GM12878 (cell line): Measurements from ENCODE around the gene CTDSP1. TPM values are rescaled to one million over a fixed set of nuclear protein-coding genes. Genes with fewer than 3 reads are reported as not detected.

Experiments
- ATAC-seq: fragments of 200-7000 bp; cut with Tn5 transposase; 3 replicates; pipeline ENCODE4 v1.9.1; 2020; ENCODE audit warnings: mild to moderate bottlenecking, moderate library complexity
- BruUV-seq: library from RNA; stranded (reverse); fragments of 400-500 nt; replicated peaks from 2 replicates; lab custom pipeline; 2021; lab: Mats Ljungman, UMichigan
- CTCF ChIA-PET: fragments of 300-600 bp; sonication (Branson Sonifier 250); formaldehyde crosslinking; extraction: SDS; loops from one replicate; lab custom pipeline; 2021; ENCODE audit warnings: inconsistent platforms; lab: Yijun Ruan, JAX
- POLR2A ChIA-PET: fragments of 350-600 bp; formaldehyde crosslinking; extraction: SDS; loops from one replicate; lab custom pipeline; 2021; ENCODE audit warnings: inconsistent platforms; lab: Charles Lee
- RAD21 ChIA-PET: fragments of 300-600 bp; sonication (Branson Sonifier 250); formaldehyde crosslinking; loops from one replicate; lab custom pipeline; 2023; ENCODE audit warnings: antibody characterized with exemption; ENCODE audit not compliant: unreplicated experiment; lab: Charles Lee
- SMC1A ChIA-PET: fragments of 300-600 bp; sonication (Branson Sonifier 250); formaldehyde crosslinking; loops from one replicate; lab custom pipeline; 2023; ENCODE audit not compliant: unreplicated experiment, uncharacterized antibody; lab: Charles Lee
- DNase-seq: peaks from one replicate; pipeline ENCODE4 v3.0.0-alpha.2; 2011; ENCODE audit warnings: low read depth, low spot score
- FAIRE-seq: peaks from 3 replicates; lab custom pipeline; 2011; peaks lifted over from hg19 to GRCh38; lab: Jason Lieb, UNC
- H2AFZ ChIP-seq: 2 replicates; pipeline ENCODE4 v1.6.0; 2011; ENCODE audit warnings: low read depth, low read length, control low read depth; ENCODE audit not compliant: control insufficient read depth
- H3K27ac ChIP-seq: 2 replicates; pipeline ENCODE4 v1.5.1; 2011; ENCODE audit warnings: control low read depth; ENCODE audit not compliant: control insufficient read depth, insufficient read depth
- H3K27me3 ChIP-seq, 2 experiments: replicated peaks in 1 of 2; 2 replicates each; pipeline versions ENCODE4 v1.6.0 to v1.6.1; 2011; ENCODE audit warnings: low read length in 1 of 2; ENCODE audit not compliant: control insufficient read depth in 2 of 2, insufficient read depth in 2 of 2
- H3K36me3 ChIP-seq, 2 experiments: 2 replicates each; pipeline ENCODE4 v1.5.1; 2011; ENCODE audit warnings: low read length in 1 of 2; ENCODE audit not compliant: control insufficient read depth in 2 of 2, insufficient read depth in 2 of 2
- H3K4me1 ChIP-seq: 2 replicates; pipeline ENCODE4 v1.6.1; 2011; ENCODE audit warnings: mild to moderate bottlenecking, low read length, moderate library complexity, mixed read lengths; ENCODE audit not compliant: control insufficient read depth, insufficient read depth
- H3K4me2 ChIP-seq: 2 replicates; pipeline ENCODE4 v1.6.0; 2011; ENCODE audit warnings: control low read depth; ENCODE audit not compliant: control insufficient read depth, insufficient read depth
- H3K4me3 ChIP-seq: fragments of 200-600 bp; sonication (generic); 2 replicates; pipeline ENCODE4 v1.5.1; 2016
- H3K79me2 ChIP-seq: 2 replicates; pipeline ENCODE4 v1.6.0; 2011; ENCODE audit warnings: low read length; ENCODE audit not compliant: control insufficient read depth, insufficient read depth
- H3K9ac ChIP-seq: 2 replicates; pipeline ENCODE4 v1.8.0; 2011; ENCODE audit warnings: low read length, control low read depth, mixed read lengths; ENCODE audit not compliant: control insufficient read depth, insufficient read depth
- H3K9me3 ChIP-seq: replicated peaks from 3 replicates; pipeline ENCODE4 v1.5.1; 2011; ENCODE audit warnings: mild to moderate bottlenecking, low read length; ENCODE audit not compliant: control insufficient read depth, insufficient read depth
- H4K20me1 ChIP-seq: 2 replicates; pipeline ENCODE4 v1.6.0; 2011; ENCODE audit not compliant: control insufficient read depth, insufficient read depth
- FOS ChIP-seq: IDR thresholded peaks from 3 replicates; pipeline ENCODE4 v1.6.1; 2011; ENCODE audit warnings: borderline replicate concordance; ENCODE audit not compliant: insufficient read length; ENCODE audit errors: extremely low read depth
- KAT2A ChIP-seq: conservative IDR thresholded peaks from 2 replicates; pipeline ENCODE4 v1.6.1; 2011; ENCODE audit warnings: low read depth, low read length; ENCODE audit not compliant: control insufficient read depth
- NR2C1 ChIP-seq: fragments of 450-650 bp; IDR thresholded peaks from 2 replicates; pipeline ENCODE4 v1.6.1; 2017; ENCODE audit warnings: antibody characterized with exemption, mild to moderate bottlenecking, moderate library complexity
- WGBS: methylation state at CpG from one replicate; pipeline ENCODE4 v1.1.6; 2016; ENCODE audit warnings: low lambda C conversion rate; ENCODE audit not compliant: insufficient replicate concordance, insufficient coverage; ENCODE audit errors: missing lambda C conversion rate; 5-methylcytosine and 5-hydroxymethylcytosine counted together
- in situ Hi-C: fragments of 300-500 bp; cut with MboI; formaldehyde crosslinking; loops from 9 replicates; pipeline ENCODE4 v1.14.3; 2018; ENCODE audit warnings: mixed read lengths
- intact Hi-C: fragments of 100-400 bp; cut with micrococcal nuclease; formaldehyde crosslinking; loops from one replicate; pipeline ENCODE4 v1.14.2; 2022; ENCODE audit not compliant: unreplicated experiment
- polyA plus RNA-seq, 11 experiments: library from polyadenylated mRNA; depleted of rRNA in 4 of 11; unstranded in 6 of 11; stranded (reverse) in 5 of 11; fragments of >200 nt; fragmentation: Nextera tagmentation in 4 of 11; fragmentation: Illumina TruSeq in 1 of 11; extraction: Ambion mirVana in 4 of 11; extraction: Trizol in 1 of 11; gene quantifications; 1 replicate in 1 of 11; 2 replicates in 10 of 11; pipeline versions ENCODE4 v1.2.1 to v1.2.3, GENCODE V29; 2011 to 2016; ENCODE audit warnings: inconsistent platforms in 2 of 11, missing spikeins in 2 of 11, low read depth in 1 of 11
- total RNA-seq, 4 experiments: library from RNA; depleted of rRNA in 3 of 4; stranded (reverse); fragments of >200 nt in 3 of 4; fragmentation: Illumina TruSeq in 1 of 4; extraction: Trizol in 1 of 4; gene quantifications; 2 replicates each; pipeline versions ENCODE4 v1.2.1 to v1.2.3, GENCODE V29; 2013 to 2021
- TF ChIP-seq, protein P1 (sequence below): IDR thresholded peaks from 2 replicates; pipeline ENCODE4 v1.6.1; 2011; ENCODE audit warnings: mild to moderate bottlenecking, low read depth, low read length, moderate library complexity; ENCODE audit not compliant: insufficient replicate concordance
- TF ChIP-seq, protein P2 (sequence below): fragments of 450-650 bp; formaldehyde crosslinking; IDR thresholded peaks from 2 replicates; pipeline ENCODE4 v1.4.0; 2020; ENCODE audit warnings: mild to moderate bottlenecking, moderate library complexity

The CTDSP1 gene
- total and polyA plus RNA-seq, 10 of the 15 experiments (the other 5 are each of a cell fraction or from before 2014, with no cell fraction given): 3.0 to 75.9 (median 34.4) TPM

DNA sequence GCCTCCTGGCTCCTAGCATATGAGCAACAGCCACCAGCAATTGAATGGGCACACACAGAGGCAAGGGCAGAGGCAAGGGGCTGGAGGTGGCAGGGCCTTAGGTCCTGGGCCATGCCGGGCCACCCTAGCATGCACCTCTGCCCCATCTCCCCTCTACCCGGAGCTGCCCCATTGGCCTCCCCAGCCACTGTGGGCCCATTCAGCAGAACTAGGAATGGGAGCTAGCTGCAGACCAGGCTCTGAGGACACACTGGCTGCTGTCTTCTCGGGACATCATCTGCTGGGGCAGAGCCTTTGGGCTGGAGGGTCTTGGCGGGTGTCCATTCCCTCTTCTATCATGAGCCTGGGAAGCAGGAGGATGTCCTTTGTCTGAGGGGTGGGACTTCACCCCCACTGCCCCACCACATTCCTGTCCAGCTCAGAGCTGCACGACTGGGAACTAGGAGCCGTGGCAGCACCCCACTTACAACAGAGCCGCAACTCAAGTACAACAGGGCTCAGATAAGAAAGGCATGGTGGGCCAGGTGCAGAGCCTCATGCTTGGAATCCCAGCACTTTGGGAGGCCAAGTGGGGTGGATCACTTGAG, 20.1 kb downstream of the CTDSP1 start (continued):
- TF ChIP-seq, protein P1, sequence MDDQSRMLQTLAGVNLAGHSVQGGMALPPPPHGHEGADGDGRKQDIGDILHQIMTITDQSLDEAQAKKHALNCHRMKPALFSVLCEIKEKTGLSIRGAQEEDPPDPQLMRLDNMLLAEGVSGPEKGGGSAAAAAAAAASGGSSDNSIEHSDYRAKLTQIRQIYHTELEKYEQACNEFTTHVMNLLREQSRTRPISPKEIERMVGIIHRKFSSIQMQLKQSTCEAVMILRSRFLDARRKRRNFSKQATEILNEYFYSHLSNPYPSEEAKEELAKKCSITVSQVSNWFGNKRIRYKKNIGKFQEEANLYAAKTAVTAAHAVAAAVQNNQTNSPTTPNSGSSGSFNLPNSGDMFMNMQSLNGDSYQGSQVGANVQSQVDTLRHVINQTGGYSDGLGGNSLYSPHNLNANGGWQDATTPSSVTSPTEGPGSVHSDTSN: no peak
- no peak for TF ChIP-seq KAT2A

DNA sequence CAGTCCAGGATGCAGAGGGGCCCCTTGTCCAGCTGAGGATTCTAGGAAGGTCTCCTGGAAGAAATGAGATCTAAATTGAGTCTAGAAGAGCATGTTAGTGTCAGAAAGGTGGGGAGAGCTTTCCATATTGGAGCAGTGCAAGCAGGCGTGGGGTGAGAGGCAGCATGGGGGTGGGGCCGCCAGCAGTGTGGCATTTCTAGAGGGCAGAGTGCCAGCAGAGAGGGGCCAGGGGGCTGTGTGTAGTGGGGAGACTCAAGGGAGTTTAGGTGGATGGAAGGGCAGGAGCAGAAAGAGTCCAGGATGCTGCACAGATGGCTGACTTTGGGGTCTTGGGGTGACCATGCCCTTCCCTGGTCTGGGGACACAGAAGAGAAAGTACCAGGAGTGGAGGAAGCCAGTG, 21.4 kb downstream of the CTDSP1 start:
- CTCF ChIA-PET: no interaction called here
- Histone ChIP-seq H3K79me2 (no peaks in the 10 kb centered on the region), H4K20me1 (no peaks in the 10 kb centered on the region), H2AFZ (no peak overlapping the region), H3K9me3 (no peaks in the 10 kb centered on the region), H3K27ac (no peak overlapping the region), H3K4me3 (no peak overlapping the region), H3K36me3 (no peaks in the 10 kb centered on the region), H3K4me2 (no peak overlapping the region), H3K9ac (no peak overlapping the region), H3K4me1 (no peaks in the 10 kb centered on the region), H3K27me3 (no peaks in the 10 kb centered on the region)
- POLR2A ChIA-PET: interaction anchor here (0.6 kb wide), 1 partner anchor 36 kb away, joined by 3 read pairs; no protein-coding TSS in a partner anchor
- SMC1A ChIA-PET: no interaction called here
- TF ChIP-seq NR2C1: no peak
- TF ChIP-seq, protein P2, sequence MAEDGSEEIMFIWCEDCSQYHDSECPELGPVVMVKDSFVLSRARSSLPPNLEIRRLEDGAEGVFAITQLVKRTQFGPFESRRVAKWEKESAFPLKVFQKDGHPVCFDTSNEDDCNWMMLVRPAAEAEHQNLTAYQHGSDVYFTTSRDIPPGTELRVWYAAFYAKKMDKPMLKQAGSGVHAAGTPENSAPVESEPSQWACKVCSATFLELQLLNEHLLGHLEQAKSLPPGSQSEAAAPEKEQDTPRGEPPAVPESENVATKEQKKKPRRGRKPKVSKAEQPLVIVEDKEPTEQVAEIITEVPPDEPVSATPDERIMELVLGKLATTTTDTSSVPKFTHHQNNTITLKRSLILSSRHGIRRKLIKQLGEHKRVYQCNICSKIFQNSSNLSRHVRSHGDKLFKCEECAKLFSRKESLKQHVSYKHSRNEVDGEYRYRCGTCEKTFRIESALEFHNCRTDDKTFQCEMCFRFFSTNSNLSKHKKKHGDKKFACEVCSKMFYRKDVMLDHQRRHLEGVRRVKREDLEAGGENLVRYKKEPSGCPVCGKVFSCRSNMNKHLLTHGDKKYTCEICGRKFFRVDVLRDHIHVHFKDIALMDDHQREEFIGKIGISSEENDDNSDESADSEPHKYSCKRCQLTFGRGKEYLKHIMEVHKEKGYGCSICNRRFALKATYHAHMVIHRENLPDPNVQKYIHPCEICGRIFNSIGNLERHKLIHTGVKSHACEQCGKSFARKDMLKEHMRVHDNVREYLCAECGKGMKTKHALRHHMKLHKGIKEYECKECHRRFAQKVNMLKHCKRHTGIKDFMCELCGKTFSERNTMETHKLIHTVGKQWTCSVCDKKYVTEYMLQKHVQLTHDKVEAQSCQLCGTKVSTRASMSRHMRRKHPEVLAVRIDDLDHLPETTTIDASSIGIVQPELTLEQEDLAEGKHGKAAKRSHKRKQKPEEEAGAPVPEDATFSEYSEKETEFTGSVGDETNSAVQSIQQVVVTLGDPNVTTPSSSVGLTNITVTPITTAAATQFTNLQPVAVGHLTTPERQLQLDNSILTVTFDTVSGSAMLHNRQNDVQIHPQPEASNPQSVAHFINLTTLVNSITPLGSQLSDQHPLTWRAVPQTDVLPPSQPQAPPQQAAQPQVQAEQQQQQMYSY (CRISPR knock-in tag): no peak
- TF ChIP-seq FOS: no peak
- no peak for ATAC-seq
- 0% methylated on average over 2 of the region's 2 CpGs for WGBS
- BruUV-seq: no TSS peak
- DNase-seq: no peak
- intact Hi-C loops: no loop called here
- in situ Hi-C loops: no loop called here
- FAIRE-seq: no peak
- RAD21 ChIA-PET: no interaction called here
